Fibroblast of peridontal ligament (primary cell): ENCODE results near the gene GNG2.

Experiments used
- DNase-seq: peaks from one replicate; pipeline ENCODE4 v3.0.0-alpha.2; 2010; ENCODE audit errors: extremely low read depth

The GNG2 gene

DNA sequence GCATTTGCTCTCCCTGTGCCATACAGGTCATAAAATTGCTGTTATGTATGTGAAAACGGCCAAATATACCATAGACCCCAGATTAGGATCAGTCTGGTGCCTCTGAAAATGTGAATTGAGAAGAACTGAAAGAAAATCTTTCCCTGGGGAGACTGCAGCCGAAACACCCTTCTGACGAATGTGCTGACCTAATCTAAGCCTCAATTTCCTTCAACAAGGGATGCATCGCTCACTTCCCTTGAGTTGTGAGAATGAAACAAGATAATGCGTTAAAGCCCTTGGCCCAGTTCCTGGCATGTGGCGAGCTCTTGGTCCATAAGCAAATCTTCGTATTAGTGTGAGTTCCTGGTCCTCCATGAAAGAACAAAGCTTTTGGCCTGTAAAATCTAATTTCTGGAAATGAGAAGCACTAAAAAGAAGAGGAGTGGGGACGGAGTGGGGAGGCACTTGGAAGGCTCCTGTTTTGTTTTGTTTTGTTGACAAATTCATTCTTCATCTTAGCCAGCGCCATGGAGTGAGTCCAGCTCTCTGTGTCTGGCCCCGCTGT, 79.4 kb downstream of the GNG2 start:
- no peak for DNase-seq

DNA sequence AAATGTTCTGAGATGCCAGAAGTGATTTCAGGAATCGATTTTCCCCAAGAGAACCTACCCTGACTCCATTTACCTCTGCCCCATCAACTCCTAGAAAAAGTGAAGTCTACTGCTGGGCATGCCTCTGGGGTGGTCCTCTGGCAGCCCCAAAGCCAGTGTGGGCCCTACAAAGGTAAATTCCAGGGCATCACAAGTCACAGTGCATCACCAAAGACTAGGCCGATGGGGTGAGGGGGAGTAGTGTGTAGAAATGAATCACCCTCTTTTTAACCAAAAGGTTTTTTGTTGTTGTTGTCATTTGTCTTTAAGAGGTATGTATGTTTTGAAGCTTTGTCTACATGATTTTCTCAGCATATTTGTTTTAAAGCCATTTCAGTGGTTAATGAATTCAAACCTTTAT, 82.6 kb downstream of the GNG2 start:
- DNase-seq = no peak

DNA sequence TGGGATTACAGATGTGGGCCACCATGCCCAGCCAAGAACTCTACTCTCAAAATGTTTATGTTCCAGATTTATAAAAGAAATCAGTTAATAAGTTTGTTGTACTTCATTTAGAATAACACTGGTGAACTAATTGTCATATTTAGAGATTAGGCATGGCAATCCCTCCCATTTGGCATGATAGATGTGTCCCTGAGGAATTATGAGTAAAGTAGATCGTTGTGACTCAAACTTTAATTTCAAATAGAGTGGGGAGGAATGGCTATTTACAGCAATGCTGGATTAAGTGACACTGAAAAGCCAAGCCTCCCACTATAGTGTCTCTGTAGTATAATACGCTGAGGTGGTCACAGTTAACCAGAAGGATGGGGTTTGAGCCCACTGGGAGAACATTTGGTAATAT, 89.6 kb downstream of the GNG2 start:
- DNase-seq = peak; percentile 12

GRCh38 chr14:51951656-51952055, 91.2 kb downstream of the GNG2 start:
- no peak for DNase-seq

DNA sequence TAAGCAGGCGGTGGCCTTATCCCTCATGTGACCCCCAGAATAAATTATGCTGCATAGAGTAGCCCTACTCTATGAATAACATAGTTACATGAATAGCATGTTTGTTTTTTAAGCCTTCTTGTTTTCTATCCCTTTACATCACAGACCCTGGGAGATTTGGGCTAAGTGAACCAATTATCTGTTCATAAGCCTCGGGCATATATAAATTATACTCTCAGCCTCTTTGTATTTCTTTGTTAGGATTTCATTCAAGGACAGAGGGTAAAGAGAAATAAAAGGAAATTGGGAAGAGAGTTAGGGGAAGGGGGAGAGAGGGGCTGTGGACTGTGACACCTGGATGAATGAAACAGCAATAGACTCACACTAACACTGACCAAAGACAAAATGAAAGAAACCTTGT, 93.6 kb downstream of the GNG2 start:
- no peak for DNase-seq

DNA sequence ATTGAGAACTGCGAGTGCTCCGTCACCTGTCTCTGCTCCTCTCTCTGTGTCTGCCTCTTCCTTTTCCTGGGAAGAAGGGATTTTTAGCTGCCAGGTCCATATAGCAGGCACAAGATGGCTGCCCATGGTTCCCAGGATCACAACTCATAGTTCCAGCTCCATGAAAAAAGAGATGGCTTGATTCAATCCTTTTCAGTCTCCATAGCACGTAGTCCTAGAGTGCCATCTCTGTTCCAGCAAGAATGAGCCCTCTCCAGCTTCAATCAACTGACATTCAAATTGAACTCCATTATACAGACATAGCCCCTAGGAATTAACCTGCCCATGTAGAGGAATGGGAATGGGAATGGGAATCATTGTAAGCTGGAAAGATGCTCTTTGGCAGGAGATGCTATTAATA, 94.2 kb downstream of the GNG2 start:
- DNase-seq = no peak

- peak; percentile 49 for DNase-seq
Observed at GRCh38 chr14:51957950-51958349, 97.5 kb downstream of the GNG2 start.

DNA sequence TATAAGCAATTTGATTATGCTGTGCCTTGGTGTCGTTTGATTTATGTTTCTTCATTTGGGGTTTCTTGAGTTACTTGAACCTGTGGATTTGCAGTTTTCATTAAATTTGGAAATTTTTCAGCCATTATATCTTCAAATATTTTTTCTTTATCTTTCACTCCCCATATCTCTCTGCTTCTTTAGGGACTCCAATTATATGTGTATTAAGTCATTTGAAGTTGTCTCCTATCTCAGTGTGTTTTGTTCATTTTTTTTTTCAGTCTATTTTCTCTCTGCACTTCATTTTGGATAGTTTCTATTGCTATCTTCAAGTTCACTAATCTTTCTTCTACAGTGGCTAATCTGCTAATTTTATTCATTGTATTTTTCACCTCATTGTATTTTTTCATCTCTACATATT, 99.5 kb downstream of the GNG2 start:
- no peak for DNase-seq

DNA sequence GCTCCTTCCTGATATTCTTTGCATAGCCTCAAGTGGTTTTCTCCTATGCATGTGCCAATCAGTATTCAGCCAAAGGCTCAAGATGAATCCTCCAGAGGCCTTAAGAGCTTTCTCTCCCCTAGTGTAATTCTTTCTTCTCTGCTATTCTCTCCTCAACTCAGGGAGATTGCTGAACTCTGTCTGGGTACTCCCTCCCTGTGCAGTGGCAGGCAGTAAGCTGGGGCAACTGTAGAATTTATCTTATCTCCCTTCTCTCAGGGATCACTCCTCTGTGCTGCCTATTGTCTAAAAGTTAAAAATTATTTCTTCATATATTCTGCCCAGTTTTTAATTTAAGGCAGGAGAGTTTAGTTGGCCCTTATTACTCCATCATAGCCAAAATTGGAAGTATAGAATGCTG, 100.5 kb downstream of the GNG2 start:
- no peak for DNase-seq

DNA sequence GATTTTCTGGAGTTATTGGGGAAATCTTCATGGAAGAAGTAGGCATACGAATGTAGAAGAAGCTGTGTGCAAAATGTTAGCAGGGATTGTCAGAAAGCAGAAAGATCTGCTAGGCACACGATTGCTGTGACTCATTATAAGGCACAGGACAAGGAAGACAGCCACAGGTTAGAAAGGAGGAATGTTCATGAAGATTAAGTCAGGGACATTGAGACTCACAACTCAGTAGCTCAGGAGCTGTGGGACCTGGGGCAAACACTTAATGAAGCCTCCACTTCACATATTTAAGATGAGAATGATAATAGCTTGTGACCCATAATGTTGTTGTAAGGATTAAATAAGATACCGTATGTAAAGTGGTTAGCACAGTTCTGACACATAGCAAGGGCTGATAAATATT, 102.3 kb downstream of the GNG2 start:
- DNase-seq = peak; percentile 8

DNA sequence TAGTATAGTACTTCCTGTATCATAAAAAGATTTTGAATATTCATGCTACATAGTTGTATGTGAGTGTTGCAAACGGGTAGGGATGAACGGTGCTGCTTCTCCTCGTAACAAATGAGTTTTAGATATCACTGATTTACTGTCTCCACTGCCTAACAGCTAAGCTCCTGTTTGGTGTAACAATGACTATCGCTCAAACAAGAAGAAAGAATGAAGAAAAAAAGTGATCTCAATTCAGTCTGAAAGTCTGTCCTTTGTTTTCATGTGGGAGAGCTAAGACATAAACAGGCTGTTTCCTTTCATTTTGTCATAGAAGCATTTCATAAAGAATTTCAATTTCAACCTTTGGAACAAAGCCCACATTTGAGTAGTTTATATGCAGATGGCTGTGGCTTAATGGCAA, 102.9 kb downstream of the GNG2 start:
- DNase-seq = peak; percentile 73

GRCh38 chr14:51967521-51967920, 107.1 kb downstream of the GNG2 start:
- no peak for DNase-seq

GRCh38 chr14:51969852-51970540, 109.6 kb downstream of the GNG2 start:
- no peak for DNase-seq

GRCh38 chr14:51972566-51972965, 112.2 kb downstream of the GNG2 start:
- no peak for DNase-seq

- DNase-seq = no peak
Observed at GRCh38 chr14:51977075-51977474, 116.7 kb downstream of the GNG2 start.

DNA sequence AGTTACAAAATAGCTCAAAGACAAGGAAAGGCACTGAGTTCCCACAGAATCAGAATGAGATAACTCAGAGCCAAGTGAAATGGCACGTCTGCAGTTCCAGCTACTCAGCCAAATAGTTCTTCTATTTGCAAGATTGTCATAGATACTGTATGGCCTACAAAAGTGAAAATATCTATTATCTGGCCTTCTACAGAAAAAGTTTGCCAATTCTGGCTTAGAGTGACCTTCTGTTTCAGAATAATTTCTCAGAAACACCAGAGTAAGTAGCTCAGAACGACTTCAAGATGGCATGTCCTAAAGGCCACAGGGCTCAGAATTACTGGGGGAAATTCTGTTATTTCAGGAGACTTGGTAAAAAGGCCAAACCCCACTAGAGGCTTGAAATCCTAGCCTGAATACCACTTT, 118.3 kb downstream of the GNG2 start:
- peak; percentile 24 for DNase-seq

DNA sequence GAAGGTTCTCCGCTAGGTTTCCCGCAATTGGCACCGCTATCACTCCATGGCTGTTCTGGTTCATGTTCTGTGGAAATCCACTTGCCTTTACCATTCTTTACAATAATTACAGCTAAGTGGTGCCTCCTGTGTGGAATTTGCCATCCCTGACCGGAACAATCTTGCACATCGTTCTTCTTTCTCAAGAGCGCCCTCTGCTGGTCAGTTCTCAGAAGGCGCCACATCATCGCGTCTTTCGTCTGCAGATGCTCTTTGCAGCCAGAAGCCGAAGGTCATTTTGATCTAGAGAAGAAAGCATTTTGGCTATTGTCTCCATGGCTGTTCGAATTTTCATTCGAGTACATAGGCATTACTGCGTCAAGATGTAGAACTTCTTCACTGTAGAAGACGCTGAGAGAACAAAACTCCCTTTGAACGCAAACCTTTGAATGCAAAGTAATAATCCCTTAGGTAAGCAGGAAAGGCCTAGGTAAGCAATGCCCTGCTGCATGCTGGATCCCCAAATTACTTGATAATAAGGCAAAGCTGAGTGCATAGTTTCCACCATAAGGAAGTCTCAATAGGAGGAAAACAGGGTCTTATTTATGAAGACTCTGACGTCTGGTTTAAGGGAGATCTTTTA, 118.8 kb downstream of the GNG2 start:
- DNase-seq = peak; percentile 89

GRCh38 chr14:51981218-51981854, 120.9 kb downstream of the GNG2 start:
- no peak for DNase-seq

- no peak for DNase-seq
Observed at GRCh38 chr14:51988221-51988620, 127.8 kb downstream of the GNG2 start.

DNA sequence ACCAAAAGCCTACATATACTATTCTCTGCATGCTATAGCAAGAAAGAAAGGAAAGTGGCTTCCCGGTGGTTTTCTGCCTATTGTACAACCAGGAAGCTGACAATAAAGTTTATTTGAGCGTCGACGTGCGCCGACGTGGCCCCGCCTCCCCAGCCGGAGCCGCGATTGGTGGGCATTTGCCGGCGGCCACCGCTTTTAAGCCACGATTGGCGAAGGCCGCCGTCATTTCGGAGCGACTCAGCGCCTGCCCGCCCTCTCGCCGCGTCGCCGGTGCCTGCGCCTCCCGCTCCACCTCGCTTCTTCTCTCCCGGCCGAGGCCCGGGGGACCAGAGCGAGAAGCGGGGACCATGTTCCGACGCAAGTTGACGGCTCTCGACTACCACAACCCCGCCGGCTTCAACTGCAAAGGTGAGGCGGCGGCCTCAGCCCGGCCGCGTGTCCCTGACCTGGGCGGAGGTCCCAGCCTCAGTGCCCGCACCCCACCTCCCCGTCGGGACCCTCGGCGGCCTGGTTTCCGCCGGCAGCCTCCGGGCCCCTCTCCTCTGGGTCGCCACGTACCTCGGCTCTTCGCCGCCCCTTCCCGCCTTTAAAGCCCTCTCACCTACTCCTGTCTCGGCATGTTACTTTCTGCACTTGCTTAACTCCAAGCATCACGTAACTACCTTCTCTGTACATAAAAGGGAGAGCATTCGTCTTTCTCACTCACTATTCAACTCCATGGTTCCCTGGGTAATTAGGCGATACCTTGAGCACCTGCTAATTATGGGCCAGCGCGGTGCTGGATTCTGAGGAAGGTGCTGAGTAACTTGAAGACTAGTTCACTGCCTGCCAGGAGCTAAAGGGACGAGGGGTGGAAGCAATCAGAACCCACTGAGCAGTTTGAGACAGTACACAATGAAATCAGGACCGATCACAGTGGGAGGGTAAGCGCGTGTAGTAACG, 129.2 kb downstream of the GNG2 start, which contains the start of gene RTRAF:
Gene RTRAF, plus strand, starts transcription at position 254 of the 942 bp plus-strand sequence. Its CDS starts 94 bp downstream, at position 348.
- DNase-seq = peak; percentile 89

- no peak for DNase-seq
Observed at GRCh38 chr14:51990488-51990887, 130.1 kb downstream of the GNG2 start.
